Colonic mucosa (tissue), 4 donors: Measurements from ENCODE around the gene PIP5K1C. TPM values are rescaled to one million over a fixed set of nuclear protein-coding genes. Genes with fewer than 3 reads are reported as not detected.

Experiments
- DNase-seq: peaks from one replicate; pipeline ENCODE4 v3.0.0-alpha.2; 2020
- H3K27ac ChIP-seq: fragments of 200-600 bp; one replicate; pipeline ENCODE4 v1.8.0; 2021
- H3K27me3 ChIP-seq: fragments of 200-600 bp; one replicate; pipeline ENCODE4 v1.8.0; 2021
- H3K36me3 ChIP-seq: fragments of 200-600 bp; one replicate; pipeline ENCODE4 v1.8.0; 2021
- H3K4me1 ChIP-seq: fragments of 200-600 bp; one replicate; pipeline ENCODE4 v1.8.0; 2021; ENCODE audit warnings: mild to moderate bottlenecking
- H3K4me3 ChIP-seq: fragments of 200-600 bp; one replicate; pipeline ENCODE4 v1.8.0; 2021
- H3K9ac ChIP-seq, 2 donors: one replicate each; pipeline ENCODE4 v1.7.0; 2013; ENCODE audit warnings: control low read depth in 2 of 2, low read depth in 2 of 2, low read length in 2 of 2
- H3K9me3 ChIP-seq: fragments of 200-600 bp; one replicate; pipeline ENCODE4 v1.8.0; 2021
- intact Hi-C: fragments of 100-400 bp; cut with DNase I; formaldehyde crosslinking; loops from one replicate; pipeline ENCODE4 v1.14.1; 2022
- total RNA-seq, 2 donors: library from RNA; stranded (reverse); fragmentation: NEBNext Ultra II Directional in 1 of 2; extraction: Animal tissue kit (Norgen Biotek cat#: 25700) in 1 of 2; gene quantifications; one replicate each; pipeline ENCODE4 v1.2.1, GENCODE V29; 2021
- TF ChIP-seq, protein P1 (sequence below): fragments of 200-600 bp; IDR thresholded peaks from one replicate; pipeline ENCODE4 v1.8.0; 2022; ENCODE audit warnings: antibody characterized with exemption, mild to moderate bottlenecking
- donor health status: healthy.
- donor health status: DM: no; HTN: no; CAD: no.
- donor health status: DM: no; HTN: no; CAD: no.

Gene PIP5K1C
- total RNA-seq, 2 donors from 2014 or later, result 22.8 to 31.2 TPM

DNA sequence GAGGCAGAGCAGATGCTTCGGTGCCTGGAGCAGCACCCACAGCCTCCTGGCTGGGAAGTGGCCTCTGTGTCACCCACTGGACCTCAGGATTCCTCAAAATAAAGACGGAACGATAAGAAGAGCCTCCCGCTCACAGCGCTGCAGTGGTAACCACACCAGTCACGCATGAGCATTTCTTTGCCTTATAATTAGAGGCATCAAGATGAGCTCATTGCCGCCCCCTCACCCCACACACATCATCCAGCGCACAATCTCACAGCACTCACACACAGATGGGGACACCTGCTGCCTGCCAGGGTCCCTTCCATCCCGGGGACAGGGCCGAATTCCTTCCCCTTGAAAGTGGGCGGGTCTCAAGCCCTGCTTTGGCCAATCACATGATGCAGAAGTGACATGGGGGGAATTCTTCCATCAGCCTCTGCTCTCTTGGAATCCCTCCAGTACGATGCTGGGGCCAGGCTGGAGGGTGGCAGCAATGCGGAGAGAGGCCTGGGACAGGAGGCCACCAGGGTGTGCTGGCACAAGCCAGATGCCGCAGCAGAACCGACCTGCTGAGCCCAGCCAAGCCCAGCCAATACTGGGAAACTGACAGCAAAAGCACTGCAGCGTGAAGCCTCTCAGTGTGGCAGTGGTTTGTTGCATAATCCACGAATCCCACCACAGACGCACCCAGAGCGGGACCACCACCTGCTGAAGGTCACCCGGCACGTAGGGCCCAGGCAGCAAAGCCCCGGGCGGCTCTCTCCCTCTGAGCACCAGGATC lies 16.0 kb downstream of the PIP5K1C start:
- no peaks in the 10 kb centered on the region for H3K36me3 ChIP-seq
- no peaks in the 10 kb centered on the region for H3K27me3 ChIP-seq
- H3K4me3 ChIP-seq, result no peak overlapping the region
- TF ChIP-seq, protein P1, sequence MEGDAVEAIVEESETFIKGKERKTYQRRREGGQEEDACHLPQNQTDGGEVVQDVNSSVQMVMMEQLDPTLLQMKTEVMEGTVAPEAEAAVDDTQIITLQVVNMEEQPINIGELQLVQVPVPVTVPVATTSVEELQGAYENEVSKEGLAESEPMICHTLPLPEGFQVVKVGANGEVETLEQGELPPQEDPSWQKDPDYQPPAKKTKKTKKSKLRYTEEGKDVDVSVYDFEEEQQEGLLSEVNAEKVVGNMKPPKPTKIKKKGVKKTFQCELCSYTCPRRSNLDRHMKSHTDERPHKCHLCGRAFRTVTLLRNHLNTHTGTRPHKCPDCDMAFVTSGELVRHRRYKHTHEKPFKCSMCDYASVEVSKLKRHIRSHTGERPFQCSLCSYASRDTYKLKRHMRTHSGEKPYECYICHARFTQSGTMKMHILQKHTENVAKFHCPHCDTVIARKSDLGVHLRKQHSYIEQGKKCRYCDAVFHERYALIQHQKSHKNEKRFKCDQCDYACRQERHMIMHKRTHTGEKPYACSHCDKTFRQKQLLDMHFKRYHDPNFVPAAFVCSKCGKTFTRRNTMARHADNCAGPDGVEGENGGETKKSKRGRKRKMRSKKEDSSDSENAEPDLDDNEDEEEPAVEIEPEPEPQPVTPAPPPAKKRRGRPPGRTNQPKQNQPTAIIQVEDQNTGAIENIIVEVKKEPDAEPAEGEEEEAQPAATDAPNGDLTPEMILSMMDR, result no peak
- H3K27ac ChIP-seq, result no peak overlapping the region
- no peak overlapping the region for H3K9ac ChIP-seq
- H3K9me3 ChIP-seq, result no peaks in the 10 kb centered on the region
- DNase-seq, result no peak
- intact Hi-C loops, result no loop called here
- no peaks in the 10 kb centered on the region for H3K4me1 ChIP-seq

DNA sequence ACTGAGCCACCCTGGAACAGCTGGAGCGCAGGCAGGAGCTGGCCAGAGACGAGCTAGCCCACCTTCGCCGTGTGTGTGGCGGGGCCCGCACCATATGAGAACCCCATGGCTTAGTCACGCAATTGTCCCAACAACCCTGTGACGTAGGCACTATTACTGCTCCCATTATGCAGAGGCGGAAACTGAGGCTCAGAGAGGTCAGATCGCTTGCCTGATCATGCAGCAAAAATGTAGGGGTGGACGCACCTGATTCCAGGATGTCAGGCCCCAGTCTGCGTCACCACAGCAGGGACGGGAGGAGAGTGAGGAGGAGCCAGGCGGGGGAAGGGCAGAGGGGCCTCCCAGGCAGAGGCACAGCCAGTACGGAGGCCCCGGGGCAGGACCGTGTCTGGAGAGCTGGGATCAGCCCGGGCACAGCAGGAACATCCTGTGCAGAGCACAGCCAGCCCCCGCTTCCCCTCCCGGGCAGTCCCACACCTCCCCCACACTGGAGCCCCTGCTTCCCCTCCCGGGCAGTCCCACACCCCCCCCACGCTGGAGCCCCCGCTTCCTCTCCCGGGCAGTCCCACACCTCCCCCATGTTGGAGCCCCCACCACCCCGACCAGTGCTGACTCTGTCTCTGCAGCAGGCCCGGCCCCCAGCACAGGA lies 16.7 kb downstream of the PIP5K1C start:
- DNase-seq, result no peak
- Histone ChIP-seq H3K9me3 (no peaks in the 10 kb centered on the region), H3K27me3 (no peaks in the 10 kb centered on the region), H3K4me3 (no peak overlapping the region), H3K9ac (no peak overlapping the region), H3K36me3 (no peaks in the 10 kb centered on the region), H3K4me1 (no peaks in the 10 kb centered on the region), H3K27ac (no peak overlapping the region)
- TF ChIP-seq, protein P1, result no peak
- intact Hi-C loops, result no loop called here

DNA sequence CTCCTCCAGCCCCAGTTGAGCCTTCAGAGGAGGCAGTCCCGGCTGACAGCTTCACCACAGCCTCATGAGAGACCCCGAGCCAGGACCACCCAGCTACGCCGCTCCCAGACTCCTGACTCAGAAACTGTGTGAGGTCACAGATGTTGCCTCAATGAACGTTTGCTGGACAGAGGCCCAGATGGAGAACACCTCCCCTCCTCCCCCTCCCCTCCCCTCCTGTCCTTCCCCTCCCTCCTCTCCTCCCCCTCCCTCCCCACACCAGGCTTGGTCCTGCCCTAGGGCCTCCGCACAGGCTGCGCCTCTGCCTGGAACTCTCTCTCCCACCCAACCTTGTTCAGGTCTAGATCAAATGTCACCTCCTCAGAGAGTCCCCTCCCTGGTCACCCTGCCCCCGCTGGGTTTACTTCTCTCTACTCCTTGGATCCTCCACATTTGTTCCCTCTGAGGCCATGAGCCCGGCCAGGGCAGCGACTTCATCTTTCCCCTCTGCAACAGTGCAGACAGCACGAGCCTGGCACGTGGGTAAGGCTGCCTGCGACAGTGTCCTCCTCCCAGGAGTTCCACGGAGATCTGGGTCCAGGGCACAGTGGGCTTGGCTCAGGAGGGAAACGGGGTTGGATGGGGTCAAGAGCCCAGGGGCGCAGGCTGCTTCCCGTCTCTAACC lies 17.4 kb downstream of the PIP5K1C start:
- Histone ChIP-seq H3K4me1 (no peaks in the 10 kb centered on the region), H3K27ac (no peak overlapping the region)
- intact Hi-C loops, result no loop called here

DNA sequence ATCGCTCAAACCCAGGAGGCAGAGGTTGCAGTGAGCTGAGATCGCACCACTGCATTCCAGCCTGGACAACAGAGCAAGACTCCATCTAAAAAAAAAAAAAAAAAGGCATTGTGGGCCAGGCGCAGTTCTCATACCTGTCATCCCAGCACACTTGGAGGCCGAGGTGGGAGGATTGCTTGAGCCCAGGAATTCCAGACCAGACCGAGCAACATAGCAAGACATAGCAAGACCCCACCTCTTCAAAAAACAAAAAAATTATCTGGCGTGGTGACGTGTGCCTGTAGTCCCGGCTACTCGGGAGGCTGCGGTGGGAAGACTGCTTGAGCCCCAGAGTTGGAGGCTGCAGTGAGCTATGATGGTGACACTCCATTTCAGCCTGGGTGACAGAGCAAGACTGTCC lies 18.0 kb downstream of the PIP5K1C start:
- H3K27ac ChIP-seq, result no peak overlapping the region
- no peaks in the 10 kb centered on the region for H3K36me3 ChIP-seq
- no peak overlapping the region for H3K9ac ChIP-seq
- no peak for DNase-seq
- no peak overlapping the region for H3K4me3 ChIP-seq
- H3K9me3 ChIP-seq, result no peaks in the 10 kb centered on the region
- no peaks in the 10 kb centered on the region for H3K4me1 ChIP-seq
- TF ChIP-seq, protein P1, result no peak
- H3K27me3 ChIP-seq, result no peaks in the 10 kb centered on the region
- intact Hi-C loops, result no loop called here

More for the DNA sequence above, 17.4 kb downstream of the PIP5K1C start:
- Histone ChIP-seq H3K9ac (no peak overlapping the region), H3K9me3 (no peaks in the 10 kb centered on the region), H3K27me3 (no peaks in the 10 kb centered on the region), H3K36me3 (no peaks in the 10 kb centered on the region), H3K4me3 (no peak overlapping the region)
- TF ChIP-seq, protein P1, result no peak
- DNase-seq, result no peak

DNA sequence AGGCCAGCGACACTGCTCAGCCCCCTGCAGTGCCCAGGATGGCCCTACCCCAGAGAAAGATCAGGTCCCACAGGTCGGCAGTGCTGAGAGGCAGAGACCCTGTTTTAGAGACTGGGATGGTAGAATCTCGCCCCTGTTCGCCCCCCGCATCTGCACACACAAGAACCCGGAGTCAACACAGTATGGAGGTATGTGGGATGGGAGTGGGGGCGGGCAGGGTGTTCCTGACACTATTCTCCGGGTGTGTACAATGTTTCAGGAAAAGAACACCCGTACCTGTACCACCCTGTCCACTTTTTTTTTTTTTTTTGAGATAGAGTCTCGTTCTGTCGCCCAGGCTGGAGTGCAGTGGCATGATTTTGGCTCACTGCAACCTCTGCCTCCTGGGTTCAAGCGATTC lies 19.3 kb downstream of the PIP5K1C start:
- no peak overlapping the region for H3K9ac ChIP-seq
- intact Hi-C loops, result no loop called here
- TF ChIP-seq, protein P1, result no peak
- no peak for DNase-seq
- H3K27ac ChIP-seq, result no peak overlapping the region
- H3K4me3 ChIP-seq, result no peak overlapping the region
- no peaks in the 10 kb centered on the region for H3K9me3 ChIP-seq
- H3K4me1 ChIP-seq, result no peaks in the 10 kb centered on the region
- H3K27me3 ChIP-seq, result no peaks in the 10 kb centered on the region
- no peaks in the 10 kb centered on the region for H3K36me3 ChIP-seq
